HG03460 (cell line): ENCODE data around the gene SLCO3A1.

Experiments used
- ATAC-seq: cut with Tn5 transposase; IDR thresholded peaks from one replicate; pipeline ENCODE4 v1.9.1; 2021; ENCODE audit not compliant: unreplicated experiment

Gene SLCO3A1

DNA sequence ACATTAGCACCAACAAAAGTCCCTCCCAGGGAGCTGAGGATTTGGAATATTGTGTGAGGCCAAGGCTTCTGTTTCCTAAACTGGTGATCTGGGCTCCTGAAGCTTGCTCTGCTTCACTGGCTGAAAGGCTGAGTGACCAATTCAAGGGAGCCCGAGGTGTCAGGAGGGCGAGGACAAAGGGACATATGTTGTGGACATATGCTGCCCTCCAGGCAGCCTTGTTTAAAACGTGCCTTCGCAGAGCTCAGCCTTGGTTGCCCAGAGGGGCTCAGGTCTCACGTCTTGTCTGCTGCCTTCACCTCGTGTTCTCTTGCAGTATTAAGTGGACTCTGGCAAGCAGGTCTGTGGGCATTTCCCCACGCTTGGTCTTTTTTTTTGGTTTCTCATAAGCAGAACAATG is 7.0 kb downstream of the SLCO3A1 start:
- ATAC-seq: no peak

- ATAC-seq: no peak
These were observed 7.7 kb downstream of the SLCO3A1 start for GRCh38 chr15:91861223-91861622.

DNA sequence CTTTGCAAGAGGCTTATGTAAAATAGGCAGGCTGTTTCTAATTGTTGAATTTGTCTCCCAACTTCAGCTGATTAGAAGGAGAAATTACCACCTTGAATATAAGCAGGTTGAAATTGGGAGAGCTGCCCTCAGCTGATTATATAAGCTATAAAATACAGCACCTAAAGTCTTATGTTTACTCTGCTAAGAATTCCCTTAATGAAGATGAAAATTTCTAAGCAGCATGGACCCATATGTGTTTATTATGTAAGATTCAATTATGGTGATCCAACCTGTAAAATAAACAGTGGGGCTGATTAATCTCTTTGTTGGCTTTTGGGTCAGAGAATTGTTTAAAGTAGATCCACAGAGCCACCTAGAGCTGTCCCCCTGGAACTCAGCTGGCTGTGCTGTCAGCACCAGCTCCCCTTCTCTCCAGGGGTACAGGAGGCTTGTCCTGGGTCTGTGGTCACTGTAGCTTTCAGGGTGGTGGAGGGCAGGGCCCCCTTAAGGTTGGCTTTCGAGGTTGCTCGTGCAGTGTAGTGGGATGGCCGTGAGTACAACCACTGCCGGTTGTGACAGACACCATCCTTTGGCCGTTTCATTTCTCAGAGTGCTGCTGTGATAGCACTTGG is 9.5 kb downstream of the SLCO3A1 start:
- ATAC-seq: no peak

GRCh38 chr15:91863621-91864255 is 10.2 kb downstream of the SLCO3A1 start:
- ATAC-seq: no peak

DNA sequence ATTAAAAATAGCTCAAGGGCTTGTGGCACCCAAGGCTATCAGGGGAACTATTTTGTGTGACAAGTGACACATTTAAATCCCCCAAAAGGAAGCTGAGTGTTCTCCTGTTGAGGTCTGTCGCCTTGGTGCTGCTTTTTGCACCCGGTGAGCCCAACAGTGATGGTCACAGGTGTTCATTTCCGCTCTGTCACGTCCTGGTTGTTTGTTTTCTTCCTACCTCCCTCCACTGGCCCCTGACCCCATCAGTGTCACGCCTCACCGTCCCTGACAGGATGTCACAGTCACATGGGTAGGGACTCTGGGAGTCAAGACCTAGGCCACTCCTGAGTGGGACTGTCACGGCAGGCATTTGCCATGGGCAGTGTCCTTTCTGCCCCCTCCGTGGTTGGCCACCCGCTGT is 11.2 kb downstream of the SLCO3A1 start:
- peak; percentile 63 for ATAC-seq

DNA sequence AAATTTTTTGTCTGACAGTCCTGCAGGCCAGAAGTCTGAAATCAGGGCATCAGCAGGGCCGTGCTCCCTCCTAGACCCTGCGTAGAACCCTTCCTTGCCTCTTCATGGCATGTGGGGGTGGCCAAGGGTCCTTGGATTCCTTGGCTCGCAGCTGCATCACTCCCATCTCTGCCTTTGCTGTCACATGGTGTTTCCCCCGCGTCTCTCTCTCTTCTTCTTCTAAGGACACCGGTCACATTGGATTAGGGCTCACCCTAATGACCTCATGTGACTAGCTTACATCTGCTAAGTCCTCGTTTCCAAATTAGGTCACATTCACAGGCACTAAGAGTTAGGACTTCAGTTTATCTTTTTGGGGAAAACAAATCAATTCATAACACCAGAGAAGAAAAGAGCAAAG is 12.0 kb downstream of the SLCO3A1 start:
- ATAC-seq: no peak

- ATAC-seq: no peak
These were observed 12.4 kb downstream of the SLCO3A1 start for GRCh38 chr15:91865950-91866349.

GRCh38 chr15:91866371-91866905 is 12.9 kb downstream of the SLCO3A1 start:
- no peak for ATAC-seq

DNA sequence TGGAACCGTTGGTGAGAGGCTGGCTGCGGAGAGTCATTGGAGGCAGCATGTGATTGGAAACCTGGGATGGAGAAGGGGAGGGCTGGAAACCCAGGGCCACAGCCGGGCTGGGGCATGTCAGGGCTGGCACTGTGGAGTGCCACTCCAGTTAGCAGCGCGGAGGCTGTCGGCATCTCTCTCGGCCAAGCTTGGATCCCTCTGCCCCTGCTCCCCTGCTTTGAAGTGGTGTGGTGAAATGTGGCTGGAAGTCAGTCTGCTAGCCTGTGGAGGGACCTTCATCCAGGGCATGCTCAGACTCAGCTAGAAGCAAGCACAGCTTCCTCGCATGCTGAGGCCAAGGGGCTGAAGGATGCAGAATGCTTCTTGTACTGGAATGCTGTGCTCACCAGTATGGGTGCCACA is 13.5 kb downstream of the SLCO3A1 start:
- ATAC-seq: no peak

GRCh38 chr15:91867581-91868026 is 14.1 kb downstream of the SLCO3A1 start:
- no peak for ATAC-seq

DNA sequence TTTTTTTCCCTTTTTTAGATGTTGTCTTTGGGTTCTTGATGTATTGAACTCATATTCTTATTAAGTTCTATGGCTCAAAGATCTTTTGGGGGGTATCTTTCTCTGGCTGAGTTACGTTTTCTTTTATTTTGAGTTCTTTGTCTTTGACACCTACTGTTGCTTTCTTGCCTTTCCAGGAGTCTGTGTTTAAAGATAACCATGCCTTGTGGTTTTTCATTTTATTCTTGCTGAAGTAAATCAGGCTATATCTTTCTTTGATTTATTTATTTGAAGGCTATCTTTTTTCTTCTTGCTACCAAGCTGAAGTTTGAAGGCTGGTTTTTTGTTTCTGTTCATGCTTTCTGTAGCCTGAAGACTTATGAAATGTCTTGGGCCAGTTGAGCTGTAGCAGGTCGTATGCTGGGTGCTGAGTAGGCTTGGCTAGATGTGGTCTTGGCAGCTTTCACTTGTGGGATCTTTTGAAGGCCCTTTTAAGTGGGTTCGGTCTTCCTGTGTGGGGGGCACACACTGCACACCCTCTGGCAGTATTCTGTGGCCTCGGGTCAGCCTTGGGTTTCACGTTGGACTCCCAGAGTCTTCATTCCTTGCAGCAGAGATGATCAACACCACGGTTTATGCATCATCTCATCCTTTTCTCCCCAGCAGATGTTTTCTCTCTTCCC is 17.5 kb downstream of the SLCO3A1 start:
- no peak for ATAC-seq

DNA sequence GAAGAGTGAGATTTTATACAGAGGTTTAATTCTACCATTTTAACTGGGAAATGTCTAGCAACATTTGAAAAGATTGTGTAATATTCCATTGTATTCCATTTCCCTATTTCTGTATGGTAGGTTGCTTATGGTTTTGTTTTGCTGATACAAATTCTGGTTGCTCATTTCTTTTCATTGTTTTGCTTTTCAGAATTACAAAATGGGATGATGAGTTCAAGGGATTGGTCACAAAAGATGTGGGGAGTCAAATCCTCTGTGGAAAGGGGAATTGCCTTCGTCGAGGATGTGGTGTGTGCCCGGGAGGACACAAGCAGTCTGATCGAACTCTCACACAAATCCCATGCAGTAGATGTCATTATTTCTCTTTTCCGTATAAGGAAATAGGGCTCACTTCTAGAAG is 18.3 kb downstream of the SLCO3A1 start:
- ATAC-seq: no peak

GRCh38 chr15:91872356-91873137 is 19.0 kb downstream of the SLCO3A1 start:
- no peak for ATAC-seq

GRCh38 chr15:91873138-91873536 is 19.6 kb downstream of the SLCO3A1 start:
- no peak for ATAC-seq

GRCh38 chr15:91874171-91874570 is 20.7 kb downstream of the SLCO3A1 start:
- no peak for ATAC-seq

GRCh38 chr15:91874992-91875660 is 21.6 kb downstream of the SLCO3A1 start:
- no peak for ATAC-seq

DNA sequence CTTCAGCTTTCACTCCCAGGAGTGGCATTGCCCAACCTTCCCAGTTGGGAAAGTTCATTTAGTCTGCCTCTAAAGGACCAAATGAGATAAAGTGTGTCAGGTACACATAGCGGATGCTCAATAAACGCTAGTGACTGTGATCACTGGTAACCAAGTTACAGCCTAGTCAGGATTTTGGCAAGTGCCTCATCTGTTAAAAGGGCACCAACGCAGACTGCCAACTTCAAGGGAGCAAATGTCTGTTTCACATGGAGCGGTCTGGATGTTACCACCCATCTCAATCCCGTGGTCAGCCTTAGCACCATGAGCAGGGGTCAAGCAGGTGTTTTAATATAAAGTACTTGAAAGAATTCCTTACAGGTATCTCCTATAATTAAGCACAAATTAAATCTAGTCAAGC is 22.7 kb downstream of the SLCO3A1 start:
- no peak for ATAC-seq

- no peak for ATAC-seq
These were observed 24.9 kb downstream of the SLCO3A1 start for GRCh38 chr15:91878319-91878870.

- no peak for ATAC-seq
These were observed 25.6 kb downstream of the SLCO3A1 start for GRCh38 chr15:91879158-91879557.

DNA sequence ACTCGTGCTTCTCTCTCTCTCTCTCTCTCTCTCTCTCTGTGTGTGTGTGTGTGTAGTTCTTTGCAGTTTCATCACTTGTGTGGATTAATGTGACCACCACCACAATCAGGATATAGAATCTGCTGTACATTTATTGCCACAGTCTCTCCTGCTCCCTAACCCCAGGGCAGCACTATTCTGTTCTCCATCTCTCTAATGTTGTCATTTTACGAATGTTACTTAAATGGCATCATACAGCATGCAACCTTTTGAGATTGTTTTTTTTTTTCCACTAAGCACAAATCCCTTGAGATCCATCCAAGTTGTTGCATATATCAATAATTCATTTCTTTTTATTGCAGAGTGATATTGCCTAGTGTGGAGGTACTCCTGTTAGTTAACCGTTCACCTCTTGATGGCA is 26.9 kb downstream of the SLCO3A1 start:
- no peak for ATAC-seq
